Effector memory CD4-positive, alpha-beta T cell (primary cell): ENCODE data around the gene ZNF385A.
"Not testable (repeated sequence)": the region's sequence is repeated elsewhere in the genome, so short reads cannot be mapped to it uniquely, and the experiment has no call there.

Source experiments
- DNase-seq, 3 donors: peaks; one replicate each; pipeline ENCODE4 v3.0.0-alpha.2; 2020
- H3K27ac ChIP-seq: 2 replicates; pipeline ENCODE4 v1.7.0; 2013; ENCODE audit warnings: mild to moderate bottlenecking, low read length, moderate library complexity; ENCODE audit not compliant: insufficient read depth, poor library complexity, severe bottlenecking
- H3K27me3 ChIP-seq: replicated peaks from 2 replicates; pipeline ENCODE4 v1.7.0; 2013; ENCODE audit warnings: mild to moderate bottlenecking, low read length; ENCODE audit not compliant: insufficient read depth, control insufficient read depth, poor library complexity, severe bottlenecking
- H3K36me3 ChIP-seq: 2 replicates; pipeline ENCODE4 v1.7.0; 2013; ENCODE audit warnings: mild to moderate bottlenecking, low read length, moderate library complexity; ENCODE audit not compliant: control insufficient read depth, insufficient read depth
- H3K4me1 ChIP-seq: 2 replicates; pipeline ENCODE4 v1.7.0; 2013; ENCODE audit warnings: low read length, mild to moderate bottlenecking; ENCODE audit not compliant: control insufficient read depth, insufficient read depth, poor library complexity, severe bottlenecking
- H3K4me3 ChIP-seq: 2 replicates; pipeline ENCODE4 v1.7.0; 2013; ENCODE audit warnings: low read length, low read depth, mild to moderate bottlenecking; ENCODE audit not compliant: insufficient read depth, poor library complexity, severe bottlenecking
- H3K9me3 ChIP-seq: 2 replicates; pipeline ENCODE4 v1.7.0; 2013; ENCODE audit warnings: mild to moderate bottlenecking, low read length, moderate library complexity; ENCODE audit not compliant: control insufficient read depth

Gene ZNF385A

DNA sequence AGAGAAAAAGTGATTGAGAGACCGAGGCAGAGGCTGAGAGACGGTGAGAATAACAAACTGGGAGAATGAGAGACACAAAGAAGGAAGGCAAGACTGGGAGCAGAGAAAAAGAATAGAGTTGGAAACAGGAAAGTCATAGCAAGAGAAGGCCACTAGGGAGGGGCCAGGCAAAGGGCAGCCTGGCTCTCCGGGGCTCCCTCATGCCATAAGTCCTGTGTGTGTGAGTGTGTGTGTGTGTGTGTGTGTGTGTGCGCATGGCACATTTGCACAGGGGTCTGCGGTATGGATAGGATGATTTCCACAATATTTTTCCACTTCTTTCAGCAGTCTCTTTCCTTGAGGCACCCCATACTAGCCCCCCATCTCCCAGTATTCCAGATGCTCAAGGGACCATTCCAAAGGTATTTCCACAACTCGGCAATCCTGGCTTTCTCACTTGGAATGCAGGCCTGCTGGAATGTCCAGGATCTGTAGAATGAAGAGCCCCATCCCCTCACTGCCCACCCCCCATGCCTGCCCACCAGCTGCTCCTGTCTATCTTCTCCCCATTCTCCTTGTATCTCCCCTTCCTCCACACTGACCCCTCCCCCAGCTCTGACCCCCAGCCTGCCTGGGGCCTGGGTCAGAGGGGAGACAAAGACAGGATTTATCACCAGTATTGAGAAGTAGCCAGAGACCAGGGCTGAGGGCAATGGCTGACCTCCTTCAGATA is 29.3 kb downstream of the ZNF385A start:
- Histone ChIP-seq H3K4me1 (peaks cover 10% of the 10 kb centered on the region), H3K9me3 (no peaks in the 10 kb centered on the region), H3K36me3 (peaks cover 8% of the 10 kb centered on the region), H3K27ac (no peak overlapping the region), H3K4me3 (no peak overlapping the region), H3K27me3 (no peaks in the 10 kb centered on the region)
- DNase-seq, result no peak

DNA sequence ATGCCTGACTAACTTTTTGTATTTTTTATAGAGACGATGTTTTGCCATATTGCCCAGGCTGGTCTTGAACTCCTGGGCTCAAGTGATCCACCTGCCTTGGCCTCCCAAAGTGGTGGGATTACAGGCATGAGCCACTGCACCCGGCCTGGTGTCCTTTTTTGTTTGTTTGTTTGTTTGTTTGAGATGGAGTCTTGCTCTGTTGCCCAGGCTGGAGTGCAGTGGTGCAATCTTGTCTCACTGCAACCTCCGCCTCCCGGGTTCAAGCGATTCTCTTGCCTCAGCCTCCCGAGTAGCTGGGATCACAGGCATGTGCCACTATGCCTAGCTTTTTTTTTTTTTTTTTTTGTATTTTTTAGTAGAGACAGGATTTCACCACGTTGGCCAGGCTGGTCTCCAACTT is 30.3 kb downstream of the ZNF385A start:
- not testable (repeated sequence) for DNase-seq, H3K4me1 ChIP-seq, H3K27ac ChIP-seq, H3K9me3 ChIP-seq, H3K4me3 ChIP-seq, H3K27me3 ChIP-seq
- H3K36me3 ChIP-seq, result peaks cover 16% of the 10 kb centered on the region

DNA sequence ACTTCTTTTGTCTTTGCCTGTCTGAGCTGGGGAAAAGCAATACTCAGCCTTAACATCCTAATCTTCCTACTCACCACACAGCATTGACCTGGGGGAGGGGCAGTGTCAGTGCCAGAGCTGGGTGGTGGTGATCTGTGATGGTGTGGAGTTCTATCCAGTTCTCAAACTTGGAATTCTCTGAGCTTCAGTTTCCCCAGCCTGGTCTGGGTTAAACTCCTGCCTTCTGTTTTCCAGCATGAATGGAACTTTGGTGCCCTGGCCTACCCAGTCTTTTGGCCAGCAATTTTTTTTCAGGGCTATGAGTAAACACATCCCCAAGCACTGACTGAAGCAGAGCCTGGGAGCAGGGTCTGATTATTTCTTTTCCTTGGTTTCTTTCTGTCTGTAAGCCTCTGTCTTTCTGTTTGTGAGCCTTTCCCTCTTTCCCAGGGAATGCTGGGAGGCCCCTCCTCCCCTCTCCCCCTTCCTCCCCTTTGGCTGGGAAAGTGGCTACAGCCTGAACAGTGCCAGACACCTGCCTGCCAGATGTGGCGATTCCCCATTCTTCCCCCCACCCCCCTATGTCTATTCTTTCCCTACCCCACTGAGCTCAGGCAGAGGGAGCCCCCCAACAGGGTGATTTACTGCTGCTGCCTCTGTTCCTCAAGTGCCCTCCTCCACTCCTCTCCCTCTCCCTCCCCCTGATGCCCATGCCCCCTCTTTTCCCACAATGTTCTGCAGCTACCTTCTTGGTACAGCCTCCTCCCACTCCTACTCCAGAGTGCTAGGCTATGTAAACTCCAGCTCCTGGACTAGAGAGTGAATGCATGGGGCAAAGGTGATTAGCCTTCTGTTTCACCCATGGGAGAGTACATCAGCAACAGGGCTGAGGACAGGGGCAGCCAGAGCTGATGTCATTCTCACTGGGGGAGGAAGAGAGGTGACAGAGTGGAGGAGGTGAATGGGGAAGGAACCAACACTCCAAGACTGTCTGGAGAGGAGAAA is 31.4 kb downstream of the ZNF385A start:
- no peaks in the 10 kb centered on the region for H3K9me3 ChIP-seq
- no peak for DNase-seq
- H3K4me1 ChIP-seq, result peaks cover 3% of the 10 kb centered on the region
- peaks cover 23% of the 10 kb centered on the region for H3K36me3 ChIP-seq
- H3K27me3 ChIP-seq, result no peaks in the 10 kb centered on the region
- no peak overlapping the region for H3K4me3 ChIP-seq
- H3K27ac ChIP-seq, result no peak overlapping the region

DNA sequence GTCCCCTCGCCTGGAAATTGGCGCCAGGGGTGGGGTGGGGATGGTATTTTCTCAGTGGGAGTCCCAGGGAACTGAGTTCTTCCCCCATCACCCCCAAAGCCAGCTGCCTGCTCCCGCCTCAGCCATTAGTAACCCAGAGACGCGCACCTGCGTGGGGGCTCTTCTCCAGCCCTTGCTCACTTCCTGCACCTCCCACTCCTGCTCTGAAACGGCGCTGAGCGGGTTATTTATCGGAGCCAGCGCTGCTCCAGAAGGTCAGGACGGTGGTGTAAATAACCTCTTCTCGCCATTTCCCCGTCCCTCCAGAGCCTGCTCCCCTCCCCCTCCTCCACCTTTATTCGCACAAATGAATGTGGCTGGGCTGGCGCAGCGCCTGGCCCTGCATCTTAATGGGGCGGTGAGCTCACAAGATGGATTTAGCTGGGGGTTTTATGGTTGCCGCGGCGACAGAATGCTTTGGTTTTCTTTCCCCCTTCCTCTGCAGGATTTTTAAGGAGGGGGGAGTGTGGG is 32.5 kb downstream of the ZNF385A start:
- Histone ChIP-seq H3K36me3 (peaks cover 34% of the 10 kb centered on the region), H3K27ac (peak overlapping the region; percentile 33), H3K9me3 (no peaks in the 10 kb centered on the region), H3K4me1 (peaks cover 3% of the 10 kb centered on the region), H3K27me3 (no peaks in the 10 kb centered on the region), H3K4me3 (peak overlapping the region; percentile 20)
- no peak for DNase-seq

DNA sequence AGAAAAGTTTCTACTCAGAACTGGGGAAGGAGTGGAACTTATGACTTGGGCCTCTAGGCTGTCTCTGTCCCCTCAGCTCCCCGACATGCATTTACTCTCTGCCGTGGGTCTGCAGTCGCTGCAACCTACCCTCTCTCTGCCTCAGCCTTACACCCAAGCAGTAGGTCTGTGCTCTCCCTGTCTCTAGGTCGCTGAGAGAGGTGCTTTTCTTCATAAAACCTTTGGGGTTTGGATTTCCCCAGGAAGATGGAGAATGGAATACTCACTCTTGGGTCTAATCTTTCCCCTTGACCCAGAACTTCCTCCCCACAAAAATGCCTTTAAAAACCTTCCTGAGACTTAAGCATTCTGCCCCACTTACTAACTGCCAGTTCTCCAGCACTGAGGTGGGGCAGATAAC is 33.2 kb downstream of the ZNF385A start:
- DNase-seq, result no peak
- H3K4me3 ChIP-seq, result no peak overlapping the region
- H3K27ac ChIP-seq, result no peak overlapping the region
- peaks cover 41% of the 10 kb centered on the region for H3K36me3 ChIP-seq
- H3K9me3 ChIP-seq, result no peaks in the 10 kb centered on the region
- H3K27me3 ChIP-seq, result no peaks in the 10 kb centered on the region
- peaks cover 3% of the 10 kb centered on the region for H3K4me1 ChIP-seq

DNA sequence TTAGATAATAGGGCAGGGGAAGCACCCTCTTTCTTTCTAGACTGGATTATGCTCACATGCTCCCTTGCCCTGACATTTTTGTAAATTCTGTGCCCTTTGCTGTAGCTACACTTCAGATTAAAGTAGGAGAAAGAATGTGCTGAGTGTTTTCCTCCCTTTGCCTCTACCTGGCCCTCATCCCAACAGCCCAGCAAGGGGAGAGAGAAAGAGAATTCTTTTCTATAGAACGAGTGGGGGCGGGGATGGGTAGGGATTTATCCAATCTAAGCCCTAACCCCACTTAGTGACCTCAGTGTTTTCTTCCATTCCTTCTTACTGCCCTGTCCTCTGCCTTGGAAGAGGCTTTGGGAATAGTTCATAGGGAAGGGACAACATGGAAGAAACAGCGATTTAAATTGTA is 33.8 kb downstream of the ZNF385A start:
- DNase-seq, result no peak
- Histone ChIP-seq H3K4me3 (no peak overlapping the region), H3K27me3 (no peaks in the 10 kb centered on the region), H3K9me3 (no peaks in the 10 kb centered on the region), H3K27ac (no peak overlapping the region), H3K4me1 (peaks cover 3% of the 10 kb centered on the region), H3K36me3 (peaks cover 44% of the 10 kb centered on the region)

DNA sequence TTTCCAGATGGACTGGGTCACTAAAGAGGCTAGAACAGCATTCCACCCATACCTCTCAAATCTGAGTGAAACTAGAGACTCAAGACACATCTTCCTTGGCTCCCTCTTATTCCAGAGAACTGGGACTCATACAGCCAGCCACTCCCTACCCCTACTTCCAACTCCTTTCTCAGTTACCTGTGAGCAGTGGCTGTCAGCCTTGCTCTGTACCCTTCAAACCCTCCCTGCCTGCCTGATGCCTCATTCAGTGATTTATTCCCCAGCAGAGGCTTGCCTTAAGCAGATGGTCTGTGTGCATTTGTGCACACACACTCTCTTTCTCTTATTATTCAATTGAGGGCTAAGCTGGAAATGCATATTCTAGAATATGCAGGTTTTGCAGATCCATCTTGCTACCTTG is 34.9 kb downstream of the ZNF385A start:
- Histone ChIP-seq H3K4me1 (peaks cover 3% of the 10 kb centered on the region), H3K27ac (no peak overlapping the region), H3K27me3 (no peaks in the 10 kb centered on the region), H3K4me3 (no peak overlapping the region), H3K9me3 (no peaks in the 10 kb centered on the region), H3K36me3 (peaks cover 54% of the 10 kb centered on the region)
- no peak for DNase-seq

DNA sequence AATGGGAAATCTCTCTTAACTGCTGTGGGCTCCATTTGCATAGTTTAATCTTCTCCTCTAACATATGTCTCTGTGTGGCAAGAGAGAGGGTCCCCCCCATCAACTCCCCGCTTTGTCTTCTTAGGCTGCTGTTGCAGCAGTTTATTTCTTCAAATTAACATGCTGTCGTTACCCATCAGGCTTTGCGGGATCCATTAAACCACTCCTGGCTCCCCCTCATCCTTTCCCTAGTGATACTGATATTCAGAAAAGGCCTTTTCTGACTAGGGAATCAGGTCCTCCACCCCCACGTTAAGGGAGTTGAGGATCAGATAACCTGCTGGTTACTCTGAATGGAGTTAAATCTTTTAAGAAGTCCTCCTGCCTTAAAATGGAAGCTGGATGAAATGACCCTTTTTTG is 35.5 kb downstream of the ZNF385A start:
- H3K27me3 ChIP-seq, result no peaks in the 10 kb centered on the region
- no peaks in the 10 kb centered on the region for H3K9me3 ChIP-seq
- DNase-seq, result no peak
- H3K4me3 ChIP-seq, result no peak overlapping the region
- peaks cover 3% of the 10 kb centered on the region for H3K4me1 ChIP-seq
- no peak overlapping the region for H3K27ac ChIP-seq
- H3K36me3 ChIP-seq, result peaks cover 56% of the 10 kb centered on the region

DNA sequence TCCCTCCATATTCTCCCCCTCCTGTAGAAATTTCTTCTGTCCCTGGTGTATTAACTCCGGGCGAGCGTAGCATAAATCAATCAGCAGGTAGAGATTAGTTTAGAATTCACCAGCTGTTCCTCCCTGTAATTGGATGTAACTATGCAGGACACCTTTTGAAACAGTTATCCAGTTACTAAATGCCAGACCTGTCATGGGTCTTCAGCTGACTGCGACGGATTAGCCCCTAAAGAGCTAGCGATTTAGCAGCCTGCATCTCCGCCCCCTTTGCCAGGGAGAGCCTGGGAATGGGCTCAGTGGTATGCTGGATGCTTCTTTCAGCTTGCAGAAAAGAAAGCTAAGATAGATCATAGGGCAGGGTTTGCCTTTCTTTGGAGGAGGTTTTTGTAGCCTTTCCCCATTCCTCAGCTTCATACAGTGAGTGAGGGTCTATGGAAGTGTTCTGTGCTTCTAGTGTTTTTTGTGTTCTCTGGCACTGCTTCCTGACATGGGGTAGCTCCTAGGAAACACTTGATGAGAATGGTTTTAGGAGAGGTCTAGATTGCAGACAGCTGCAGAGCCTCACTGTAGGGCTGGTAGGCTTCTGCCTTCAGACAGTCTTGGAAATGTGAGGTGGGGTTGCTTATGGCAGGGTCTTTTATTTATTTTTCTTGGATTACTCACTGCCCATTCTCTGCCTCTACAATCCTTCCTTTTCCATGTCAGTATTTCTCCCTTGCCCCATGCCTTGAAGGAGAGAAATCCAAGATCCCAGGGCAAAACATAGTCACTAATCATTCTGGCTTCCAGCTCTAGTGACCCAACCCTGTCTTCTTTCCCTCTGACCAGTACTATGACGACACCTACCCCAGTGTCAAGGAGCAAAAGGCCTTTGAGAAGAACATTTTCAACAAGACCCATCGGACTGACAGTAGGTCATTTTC is 42.9 kb downstream of the ZNF385A start:
- Histone ChIP-seq H3K4me1 (no peaks in the 10 kb centered on the region), H3K36me3 (peaks cover 55% of the 10 kb centered on the region)

More for the DNA sequence above, 42.9 kb downstream of the ZNF385A start:
- Histone ChIP-seq H3K27me3 (no peaks in the 10 kb centered on the region), H3K27ac (no peak overlapping the region), H3K4me3 (no peak overlapping the region), H3K9me3 (no peaks in the 10 kb centered on the region)
- no peak for DNase-seq
